ENCODE results near the gene RANBP17. TPM values are rescaled to one million over a fixed set of nuclear protein-coding genes. Genes with fewer than 3 reads are reported as not detected.
"Not testable (repeated sequence)": the region's sequence is repeated elsewhere in the genome, so short reads cannot be mapped to it uniquely, and the experiment has no call there.

RANBP17 gene
- total RNA-seq, 1 donor from 2014 or later, result 32.8 TPM

GRCh38 chr5:170913573-170913972 lies 51.8 kb downstream of the RANBP17 start:
- Mint-ChIP-seq H3K27ac (no peak overlapping the region), H3K9me3 (ENCODE audit: low read depth) (no peaks in the 10 kb centered on the region), H3K36me3 (ENCODE audit: insufficient read depth) (peaks cover 5% of the 10 kb centered on the region), H3K27me3 (no peaks in the 10 kb centered on the region), H3K4me3 (ENCODE audit: low read depth) (no peak overlapping the region), H3K4me1 (ENCODE audit: low read depth) (no peaks in the 10 kb centered on the region)
- TF ChIP-seq CTCF (IDR thresholded peaks at IDR 0.05; ENCODE audit: unreplicated experiment), result no peak
- DNase-seq (ENCODE audit: low spot score, unreplicated experiment), result no peak

GRCh38 chr5:170917113-170917512 lies 55.3 kb downstream of the RANBP17 start:
- H3K27me3 Mint-ChIP-seq, result no peaks in the 10 kb centered on the region
- H3K9me3 Mint-ChIP-seq (ENCODE audit: low read depth), result peaks cover 6% of the 10 kb centered on the region
- no peak overlapping the region for H3K4me3 Mint-ChIP-seq (ENCODE audit: low read depth)
- no peak overlapping the region for H3K27ac Mint-ChIP-seq
- peak; percentile 10 for TF ChIP-seq CTCF (IDR thresholded peaks at IDR 0.05; ENCODE audit: unreplicated experiment)
- H3K36me3 Mint-ChIP-seq (ENCODE audit: insufficient read depth), result peaks cover 15% of the 10 kb centered on the region
- H3K4me1 Mint-ChIP-seq (ENCODE audit: low read depth), result peaks cover 3% of the 10 kb centered on the region
- DNase-seq (ENCODE audit: low spot score, unreplicated experiment), result no peak

GRCh38 chr5:170920196-170920595 lies 58.4 kb downstream of the RANBP17 start:
- Mint-ChIP-seq H3K27me3 (no peaks in the 10 kb centered on the region), H3K27ac (no peak overlapping the region), H3K4me1 (ENCODE audit: low read depth) (peaks cover 6% of the 10 kb centered on the region), H3K36me3 (ENCODE audit: insufficient read depth) (peaks cover 15% of the 10 kb centered on the region), H3K9me3 (ENCODE audit: low read depth) (peaks cover 6% of the 10 kb centered on the region), H3K4me3 (ENCODE audit: low read depth) (no peak overlapping the region)
- no peak for TF ChIP-seq CTCF (IDR thresholded peaks at IDR 0.05; ENCODE audit: unreplicated experiment)
- DNase-seq (ENCODE audit: low spot score, unreplicated experiment), result no peak

- H3K4me3 Mint-ChIP-seq (ENCODE audit: low read depth), result peak overlapping the region; percentile 47
- not testable (repeated sequence) for DNase-seq (ENCODE audit: low spot score, unreplicated experiment); H3K9me3 Mint-ChIP-seq (ENCODE audit: low read depth); H3K27me3 Mint-ChIP-seq; H3K4me1 Mint-ChIP-seq (ENCODE audit: low read depth)
- peaks cover 15% of the 10 kb centered on the region for H3K36me3 Mint-ChIP-seq (ENCODE audit: insufficient read depth)
- peak overlapping the region; percentile 62 for H3K27ac Mint-ChIP-seq
These were observed 60.5 kb downstream of the RANBP17 start for GRCh38 chr5:170922331-170922730.

GRCh38 chr5:170923910-170924620 lies 62.2 kb downstream of the RANBP17 start:
- Mint-ChIP-seq H3K4me1 (ENCODE audit: low read depth) (peaks cover 6% of the 10 kb centered on the region), H3K9me3 (ENCODE audit: low read depth) (peaks cover 6% of the 10 kb centered on the region), H3K4me3 (ENCODE audit: low read depth) (no peak overlapping the region), H3K27ac (no peak overlapping the region), H3K27me3 (no peaks in the 10 kb centered on the region), H3K36me3 (ENCODE audit: insufficient read depth) (peaks cover 15% of the 10 kb centered on the region)
- no peak for DNase-seq (ENCODE audit: low spot score, unreplicated experiment)
- no peak for TF ChIP-seq CTCF (IDR thresholded peaks at IDR 0.05; ENCODE audit: unreplicated experiment)

- not testable (repeated sequence) for H3K27me3 Mint-ChIP-seq; H3K4me1 Mint-ChIP-seq (ENCODE audit: low read depth); H3K4me3 Mint-ChIP-seq (ENCODE audit: low read depth); H3K27ac Mint-ChIP-seq; DNase-seq (ENCODE audit: low spot score, unreplicated experiment)
- Mint-ChIP-seq H3K9me3 (ENCODE audit: low read depth) (peaks cover 14% of the 10 kb centered on the region), H3K36me3 (ENCODE audit: insufficient read depth) (peaks cover 16% of the 10 kb centered on the region)
These were observed 73.9 kb downstream of the RANBP17 start for GRCh38 chr5:170935534-170936218.

Data from progenitor cell of endocrine pancreas (in vitro differentiated cells).